H9 (cell line): ENCODE measurements around the gene AXIN1. TPM values are rescaled to one million over a fixed set of nuclear protein-coding genes. Genes with fewer than 3 reads are reported as not detected.

ENCODE experiments used
- DNase-seq: peaks from one replicate; pipeline ENCODE4 v3.0.0-alpha.2; 2017
- H2AFZ ChIP-seq: one replicate; pipeline ENCODE4 v1.6.1; 2013; ENCODE audit warnings: mild to moderate bottlenecking, low read length, control low read depth, moderate library complexity
- H2AK5ac ChIP-seq: 2 replicates; pipeline ENCODE4 v1.6.1; 2013; ENCODE audit warnings: low read length, control low read depth, mixed read lengths; ENCODE audit not compliant: insufficient read length
- H2BK120ac ChIP-seq: one replicate; pipeline ENCODE4 v1.6.1; 2013; ENCODE audit warnings: low read depth, mild to moderate bottlenecking, low read length, control low read depth, inconsistent platforms; ENCODE audit not compliant: poor library complexity, severe bottlenecking
- H2BK12ac ChIP-seq: 2 replicates; pipeline ENCODE4 v1.6.1; 2013; ENCODE audit warnings: low read length, control low read depth, mixed read lengths, low read depth; ENCODE audit not compliant: insufficient read length
- H2BK15ac ChIP-seq: 2 replicates; pipeline ENCODE4 v1.6.1; 2013; ENCODE audit warnings: low read depth, low read length, control low read depth
- H2BK20ac ChIP-seq: one replicate; pipeline ENCODE4 v1.6.1; 2013; ENCODE audit warnings: low read depth, mild to moderate bottlenecking, low read length, control low read depth, inconsistent platforms; ENCODE audit not compliant: poor library complexity, severe bottlenecking
- H2BK5ac ChIP-seq: 2 replicates; pipeline ENCODE4 v1.6.1; 2013; ENCODE audit warnings: low read length, control low read depth, mixed read lengths; ENCODE audit not compliant: insufficient read length
- H3K14ac ChIP-seq: 2 replicates; pipeline ENCODE4 v1.6.1; 2013; ENCODE audit warnings: low read length, control low read depth; ENCODE audit not compliant: insufficient read depth
- H3K18ac ChIP-seq: 2 replicates; pipeline ENCODE4 v1.6.1; 2013; ENCODE audit warnings: low read depth, mild to moderate bottlenecking, mixed read lengths, low read length, control low read depth; ENCODE audit not compliant: insufficient read length
- H3K23ac ChIP-seq: 2 replicates; pipeline ENCODE4 v1.6.1; 2013; ENCODE audit warnings: low read length, control low read depth, mixed read lengths, low read depth; ENCODE audit not compliant: insufficient read length
- H3K23me2 ChIP-seq: 2 replicates; pipeline ENCODE4 v1.6.1; 2013; ENCODE audit warnings: low read depth, mild to moderate bottlenecking, mixed read lengths, low read length, control low read depth; ENCODE audit not compliant: insufficient read length, poor library complexity, severe bottlenecking
- H3K27ac ChIP-seq: 2 replicates; pipeline ENCODE4 v1.5.1; 2013; ENCODE audit warnings: low read length, control low read depth, mixed read lengths, low read depth; ENCODE audit not compliant: insufficient read length
- H3K27me3 ChIP-seq: 2 replicates; pipeline ENCODE4 v1.6.1; 2013; ENCODE audit warnings: low read length, control low read depth, inconsistent platforms; ENCODE audit not compliant: insufficient read depth
- H3K4ac ChIP-seq: 2 replicates; pipeline ENCODE4 v1.6.1; 2013; ENCODE audit warnings: low read depth, mild to moderate bottlenecking, control low read depth, inconsistent platforms, low read length, moderate library complexity
- H3K4me1 ChIP-seq: 2 replicates; pipeline ENCODE4 v1.6.1; 2013; ENCODE audit warnings: low read length, control low read depth, inconsistent platforms; ENCODE audit not compliant: insufficient read depth
- H3K4me2 ChIP-seq: 2 replicates; pipeline ENCODE4 v1.6.1; 2013; ENCODE audit warnings: low read length, control low read depth, mixed read lengths; ENCODE audit not compliant: insufficient read length, insufficient read depth
- H3K56ac ChIP-seq: 2 replicates; pipeline ENCODE4 v1.6.1; 2013; ENCODE audit warnings: low read depth, mild to moderate bottlenecking, mixed read lengths, low read length, control low read depth; ENCODE audit not compliant: insufficient read length
- H3K79me1 ChIP-seq: 2 replicates; pipeline ENCODE4 v1.6.1; 2013; ENCODE audit warnings: low read depth, mild to moderate bottlenecking, moderate library complexity, low read length, control low read depth, inconsistent platforms; ENCODE audit not compliant: insufficient read depth, poor library complexity, severe bottlenecking
- H3K79me2 ChIP-seq: 2 replicates; pipeline ENCODE4 v1.6.1; 2013; ENCODE audit warnings: low read length, control low read depth, inconsistent platforms; ENCODE audit not compliant: insufficient read depth
- H3K9ac ChIP-seq: 2 replicates; pipeline ENCODE4 v1.6.1; 2013; ENCODE audit warnings: low read length, control low read depth, mixed read lengths; ENCODE audit not compliant: insufficient read length; ENCODE audit errors: extremely low read depth
- H3K9me3 ChIP-seq: one replicate; pipeline ENCODE4 v1.6.1; 2013; ENCODE audit warnings: low read depth, low read length, inconsistent platforms; ENCODE audit not compliant: control insufficient read depth
- H3T11ph ChIP-seq: one replicate; pipeline ENCODE4 v1.6.1; 2013; ENCODE audit warnings: mild to moderate bottlenecking, low read length, control low read depth, inconsistent platforms
- H4K20me1 ChIP-seq: one replicate; pipeline ENCODE4 v1.6.1; 2013; ENCODE audit not compliant: control insufficient read depth, insufficient read length, insufficient read depth
- H4K5ac ChIP-seq: 2 replicates; pipeline ENCODE4 v1.6.1; 2013; ENCODE audit warnings: low read depth, mild to moderate bottlenecking, mixed read lengths, low read length, control low read depth; ENCODE audit not compliant: insufficient read length
- H4K8ac ChIP-seq: replicated peaks from 2 replicates; pipeline ENCODE4 v1.6.1; 2013; ENCODE audit warnings: low read length, control low read depth, mixed read lengths, low read depth; ENCODE audit not compliant: insufficient read length
- H4K91ac ChIP-seq: 2 replicates; pipeline ENCODE4 v1.6.1; 2013; ENCODE audit warnings: low read depth, mild to moderate bottlenecking, moderate library complexity, mixed read lengths, low read length, control low read depth; ENCODE audit not compliant: insufficient read length
- H3K27ac Mint-ChIP-seq, 3 experiments: 2 replicates in 2 of 3; 3 replicates in 1 of 3; pipeline ENCODE4 v1.8.0; 2020 to 2021; ENCODE audit warnings: mixed read lengths in 3 of 3, mild to moderate bottlenecking in 1 of 3, moderate library complexity in 1 of 3
- H3K27me3 Mint-ChIP-seq: 2 replicates; pipeline ENCODE4 v1.8.0; 2021; ENCODE audit warnings: low read depth, mild to moderate bottlenecking, moderate library complexity, mixed read lengths
- H3K36me3 Mint-ChIP-seq, 3 experiments: 2 replicates in 2 of 3; 3 replicates in 1 of 3; pipeline ENCODE4 v1.8.0; 2020 to 2021; ENCODE audit warnings: low read depth in 3 of 3, mixed read lengths in 3 of 3; ENCODE audit not compliant: insufficient read depth in 1 of 3
- H3K4me1 Mint-ChIP-seq, 2 experiments: 2 replicates each; pipeline ENCODE4 v1.8.0; 2020; ENCODE audit warnings: mixed read lengths in 2 of 2
- H3K4me3 Mint-ChIP-seq, 2 experiments: 2 replicates in 1 of 2; 3 replicates in 1 of 2; pipeline ENCODE4 v1.8.0; 2020 to 2021; ENCODE audit warnings: mild to moderate bottlenecking in 2 of 2, mixed read lengths in 2 of 2, moderate library complexity in 1 of 2
- H3K9me3 Mint-ChIP-seq, 2 experiments: 2 replicates in 1 of 2; 3 replicates in 1 of 2; pipeline ENCODE4 v1.8.0; 2020; ENCODE audit warnings: mild to moderate bottlenecking in 2 of 2, mixed read lengths in 2 of 2, moderate library complexity in 1 of 2
- CTCF ChIP-seq: fragments of 200-600 bp; sonication (generic); conservative IDR thresholded peaks from 3 replicates; pipeline ENCODE4 v1.8.0; 2021; ENCODE audit warnings: antibody characterized with exemption, mild to moderate bottlenecking
- WGBS: extraction: QIAGEN DNeasy Blood & Tissue Kit; methylation state at CpG from one replicate; pipeline ENCODE4 v1.1.7; 2013; ENCODE audit warnings: missing lambda C conversion rate, low lambda C conversion rate, mixed read lengths; ENCODE audit not compliant: insufficient read length; ENCODE audit errors: extremely low coverage; 5-methylcytosine and 5-hydroxymethylcytosine counted together
- total RNA-seq: library from RNA; stranded (reverse); gene quantifications from 2 replicates; pipeline ENCODE4 v1.2.1, GENCODE V29; 2021

AXIN1 gene
- total RNA-seq, 1 experiment from 2014 or later = 50.9 TPM

DNA sequence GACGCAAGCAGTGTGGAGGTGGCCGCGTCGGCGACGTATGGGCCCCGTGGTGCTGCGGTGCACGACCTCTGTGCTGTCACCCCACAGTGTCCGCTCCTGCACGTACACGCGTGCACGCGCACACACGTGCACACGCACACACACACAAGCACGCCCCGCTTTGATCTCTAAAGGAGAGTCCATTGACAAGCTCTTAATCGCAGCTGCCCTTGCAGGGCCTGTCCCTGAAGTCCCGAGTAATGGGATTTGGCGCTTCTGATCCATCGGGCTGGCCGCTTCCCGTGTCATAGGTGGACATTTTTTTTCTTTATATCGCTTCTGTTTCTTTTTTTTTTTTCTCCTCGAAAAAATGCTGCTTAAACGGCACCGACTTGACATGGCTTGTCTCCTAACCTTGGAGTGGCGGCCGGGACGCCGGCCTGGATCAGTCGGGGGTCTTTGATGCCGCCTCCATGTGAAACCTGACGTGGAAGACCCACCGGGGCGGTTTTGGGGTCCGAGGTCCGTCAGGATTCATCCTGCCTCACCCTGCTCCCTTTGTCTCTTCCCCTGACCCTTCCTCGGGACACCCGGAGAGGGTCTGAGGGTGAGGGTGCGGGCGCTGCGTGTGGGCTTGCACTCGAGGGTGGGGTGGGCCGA, 8.3 kb upstream of the AXIN1 start:
- H4K8ac ChIP-seq = no peak overlapping the region
- H3K4me1 Mint-ChIP-seq = peaks cover 4 to 12% of the 10 kb centered on the region in 2 experiments; a peak in 3 of 4 replicates
- no peak overlapping the region for H2BK5ac ChIP-seq
- no peaks in the 10 kb centered on the region for H3K23me2 ChIP-seq
- H3T11ph ChIP-seq = no peak overlapping the region
- H3K79me1 ChIP-seq = no peaks in the 10 kb centered on the region
- H2BK120ac ChIP-seq = no peak overlapping the region
- no peaks in the 10 kb centered on the region for H3K79me2 ChIP-seq
- no peak overlapping the region for H3K23ac ChIP-seq
- H3K27me3 Mint-ChIP-seq = peaks cover 9% of the 10 kb centered on the region
- H4K5ac ChIP-seq = no peak overlapping the region
- no CpG with 5 or more reads among the region's 47 CpGs for WGBS
- H3K27me3 ChIP-seq = no peaks in the 10 kb centered on the region
- no peak overlapping the region for H2BK20ac ChIP-seq
- no peak overlapping the region for H3K4me3 Mint-ChIP-seq
- H3K27ac Mint-ChIP-seq = no peak overlapping the region
- no peak overlapping the region for H3K56ac ChIP-seq
- H2BK15ac ChIP-seq = no peak overlapping the region
- H4K91ac ChIP-seq = no peak overlapping the region
- no peaks in the 10 kb centered on the region for H3K9me3 Mint-ChIP-seq
- no peak overlapping the region for H3K18ac ChIP-seq
- no peak overlapping the region for H3K4me2 ChIP-seq
- no peak overlapping the region for H2BK12ac ChIP-seq
- H3K9ac ChIP-seq = no peak overlapping the region
- H3K14ac ChIP-seq = no peak overlapping the region
- TF ChIP-seq CTCF = no peak
- H3K4me1 ChIP-seq = no peaks in the 10 kb centered on the region
- H3K27ac ChIP-seq = no peak overlapping the region
- H3K4ac ChIP-seq = no peak overlapping the region
- DNase-seq = no peak
- 0 out of 7 replicates have a peak, but pooled peaks cover 0 to 2% (median 0%) of the 10 kb centered on the region in 3 experiments for H3K36me3 Mint-ChIP-seq
- H4K20me1 ChIP-seq = no peaks in the 10 kb centered on the region
- no peaks in the 10 kb centered on the region for H3K9me3 ChIP-seq
- no peak overlapping the region for H2AFZ ChIP-seq
- no peak overlapping the region for H2AK5ac ChIP-seq
